ENCODE results near the gene U2AF1L4.
A peak's percentile ranks its signal among the peaks of the same experiment; 100 is the strongest.

The U2AF1L4 gene

DNA sequence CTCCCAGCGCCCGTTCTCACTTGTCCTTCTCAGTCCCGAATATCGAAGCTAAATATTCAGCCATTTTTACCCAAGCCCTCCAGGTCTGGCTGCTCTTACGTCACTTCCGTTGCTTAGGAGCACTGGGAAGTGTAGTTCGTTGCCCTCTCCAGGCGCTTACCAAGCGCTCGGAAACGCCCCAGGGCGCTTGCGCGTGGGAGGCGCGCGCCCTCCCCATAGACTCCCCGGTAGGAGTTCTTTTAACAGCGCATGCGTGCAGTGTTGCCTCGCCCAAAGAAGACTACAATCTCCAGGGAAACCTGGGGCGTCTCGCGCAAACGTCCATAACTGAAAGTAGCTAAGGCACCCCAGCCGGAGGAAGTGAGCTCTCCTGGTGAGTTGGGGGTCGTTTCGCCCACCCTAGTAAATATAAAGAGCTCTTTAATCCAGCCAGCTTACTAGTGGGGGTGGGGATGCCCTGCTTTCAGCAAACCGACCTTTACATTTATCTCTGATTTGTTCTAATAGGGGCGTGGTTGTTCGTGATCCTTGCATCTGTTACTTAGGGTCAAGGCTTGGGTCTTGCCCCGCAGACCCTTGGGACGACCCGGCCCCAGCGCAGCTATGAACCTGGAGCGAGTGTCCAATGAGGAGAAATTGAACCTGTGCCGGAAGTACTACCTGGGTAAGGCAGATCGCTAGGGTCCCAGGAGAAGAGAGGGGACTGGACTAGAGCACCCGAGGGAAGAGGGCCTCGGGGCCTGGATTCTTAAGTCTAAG, at the start of gene U2AF1L4, which contains the start of gene PSENEN:
TSS of gene U2AF1L4 (minus strand) at position 91 of the 759 bp plus-strand sequence. CDS start at position 64, 27 bp downstream.
TSS of gene PSENEN (plus strand) at position 324 of the 759 bp plus-strand sequence. CDS start at position 604, 280 bp downstream.
- DNase-seq: peak; percentile 89

DNA sequence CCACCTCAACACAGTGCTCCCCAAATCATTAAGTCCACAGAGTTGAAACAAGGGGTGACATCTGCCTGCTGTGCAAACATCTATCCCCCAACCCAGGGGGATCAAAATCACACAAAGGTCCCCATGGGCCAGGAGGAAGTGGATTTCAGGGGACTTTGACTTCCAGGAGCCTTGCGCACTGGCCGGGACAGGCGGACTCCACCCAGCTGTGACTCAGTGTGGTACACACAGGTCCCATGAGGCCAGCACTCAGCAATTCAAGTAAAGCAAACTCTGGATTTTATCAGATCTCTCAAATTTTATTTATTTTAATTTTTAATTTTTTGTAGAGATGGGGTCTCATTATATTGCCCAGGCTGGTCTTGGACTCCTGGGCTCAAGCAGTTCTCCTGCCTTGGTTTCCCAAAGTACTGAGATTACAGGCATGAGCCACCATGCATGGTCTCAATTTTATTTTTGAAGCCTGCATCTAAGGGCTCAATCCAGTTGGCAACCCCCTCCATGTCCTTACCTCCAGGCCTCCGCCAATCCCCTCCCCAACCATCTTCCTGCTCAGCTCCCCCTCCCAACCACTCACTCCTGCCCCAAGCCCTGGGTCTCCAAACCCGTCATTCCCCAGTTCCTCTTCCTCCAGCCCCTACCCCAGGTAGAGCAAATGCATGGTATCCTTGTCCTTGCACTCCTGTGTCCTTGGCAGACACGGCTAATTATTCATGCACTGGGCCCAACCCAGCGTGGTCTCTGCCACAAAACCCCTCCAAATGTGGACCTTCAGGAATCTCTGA, 48.4 kb upstream of the U2AF1L4 start:
- DNase-seq: no peak

- DNase-seq: no peak
These were observed 47.7 kb upstream of the U2AF1L4 start for GRCh38 chr19:35792888-35793287.

GRCh38 chr19:35792312-35792711, 47.1 kb upstream of the U2AF1L4 start:
- no peak for DNase-seq

DNA sequence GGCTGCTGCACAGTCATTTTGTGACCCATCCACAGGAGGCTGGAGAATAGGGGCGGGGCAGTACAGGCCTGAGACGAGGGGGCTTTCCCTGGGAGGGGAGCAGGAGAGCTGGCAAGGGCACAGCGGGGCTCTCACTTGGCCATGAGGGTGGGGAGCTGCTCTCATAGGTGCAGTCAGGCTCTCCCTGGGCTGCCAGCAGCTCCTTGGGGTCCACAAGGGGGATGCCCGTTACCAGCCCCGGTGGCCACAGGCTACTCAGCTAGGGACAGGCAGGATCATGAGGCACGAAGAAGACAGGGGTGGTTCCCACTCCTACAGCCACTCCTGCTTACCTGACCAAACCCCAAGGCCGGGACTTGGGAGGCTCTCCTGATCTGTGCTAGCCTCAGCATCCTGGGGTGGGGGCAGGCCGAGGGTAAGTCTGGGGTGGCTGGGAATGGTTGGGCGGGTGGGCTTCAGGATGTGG, 46.6 kb upstream of the U2AF1L4 start:
- no peak for DNase-seq

DNA sequence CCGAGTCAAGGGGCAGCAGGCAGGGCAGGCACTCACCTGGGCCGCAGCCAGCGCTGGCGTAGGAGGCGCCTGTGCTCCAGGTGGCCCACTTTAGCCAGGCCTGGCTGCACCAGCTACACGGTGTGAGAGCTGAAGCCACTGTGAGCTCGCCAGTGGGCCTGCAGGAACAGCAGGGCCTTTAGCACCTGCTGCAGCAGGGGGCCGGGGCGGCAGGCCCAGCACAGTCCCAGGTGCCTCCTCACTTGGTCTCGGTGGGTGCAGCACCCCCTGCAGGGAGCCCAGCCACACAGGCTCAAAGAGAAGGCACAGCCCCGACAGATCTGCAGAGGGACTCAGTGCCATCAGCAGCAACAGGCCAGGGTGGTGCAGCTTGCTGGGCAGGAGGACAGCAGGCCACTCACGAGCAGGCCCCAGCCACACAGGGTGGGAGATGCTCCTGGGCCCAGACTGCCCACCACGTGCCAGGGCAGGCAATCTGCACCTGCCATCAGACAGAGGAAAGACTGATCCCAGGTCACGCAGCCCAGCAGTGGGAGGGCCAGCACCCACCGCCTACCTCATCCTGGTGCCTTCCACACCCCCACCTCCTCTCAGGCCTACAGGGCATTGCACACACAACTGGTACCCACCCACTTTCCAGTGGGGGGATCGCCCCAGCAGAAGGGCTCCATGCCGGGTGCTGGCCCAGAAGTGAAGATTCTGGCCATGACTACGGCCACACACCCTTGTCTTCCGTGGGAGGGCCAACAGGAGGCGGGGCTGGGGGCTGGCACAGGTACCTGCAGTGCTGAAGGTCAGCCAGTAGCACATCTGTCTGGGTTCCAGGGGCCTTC, 46.0 kb upstream of the U2AF1L4 start:
- DNase-seq: no peak

- DNase-seq: no peak
These were observed 45.0 kb upstream of the U2AF1L4 start for GRCh38 chr19:35789978-35790944.

DNA sequence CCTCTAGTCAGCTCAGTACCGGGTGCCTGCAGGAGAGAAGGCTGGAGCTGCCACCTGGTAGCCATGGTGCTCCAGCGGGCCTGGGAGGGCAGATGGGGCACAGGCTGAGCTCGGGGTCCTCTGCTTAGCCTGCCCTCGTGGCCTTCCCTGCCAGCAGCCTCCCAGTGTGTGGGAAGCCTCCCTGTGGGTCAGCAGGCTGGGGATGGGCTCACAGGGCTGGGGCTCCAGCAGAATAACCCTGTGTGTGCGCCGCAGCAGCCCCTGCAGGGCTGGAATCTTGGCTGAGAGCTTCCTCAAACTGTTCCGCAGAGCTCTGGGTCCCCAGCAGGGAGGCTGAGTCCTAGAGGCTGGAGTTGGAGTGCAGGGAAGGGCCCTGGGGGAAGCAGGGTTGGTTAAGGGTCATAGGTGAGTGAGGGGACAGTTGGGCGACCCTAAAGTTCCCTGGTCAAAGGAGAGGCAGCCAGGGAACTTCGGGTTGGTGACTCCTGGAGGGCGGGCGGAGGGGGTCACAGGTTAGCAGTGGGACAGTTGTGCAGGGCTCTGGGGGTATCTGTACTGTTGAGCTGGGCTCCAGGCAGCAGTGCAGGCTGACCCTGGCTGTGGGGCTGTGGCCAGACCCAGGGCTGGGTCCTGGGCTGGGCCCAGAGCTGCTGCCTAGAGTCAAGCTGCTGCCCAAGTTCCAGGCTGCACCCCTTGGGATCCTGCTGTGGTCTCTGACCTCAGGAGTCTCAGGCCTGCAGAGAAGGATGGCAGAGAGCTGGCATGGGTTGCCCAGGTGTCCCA, 44.2 kb upstream of the U2AF1L4 start:
- DNase-seq: no peak

DNA sequence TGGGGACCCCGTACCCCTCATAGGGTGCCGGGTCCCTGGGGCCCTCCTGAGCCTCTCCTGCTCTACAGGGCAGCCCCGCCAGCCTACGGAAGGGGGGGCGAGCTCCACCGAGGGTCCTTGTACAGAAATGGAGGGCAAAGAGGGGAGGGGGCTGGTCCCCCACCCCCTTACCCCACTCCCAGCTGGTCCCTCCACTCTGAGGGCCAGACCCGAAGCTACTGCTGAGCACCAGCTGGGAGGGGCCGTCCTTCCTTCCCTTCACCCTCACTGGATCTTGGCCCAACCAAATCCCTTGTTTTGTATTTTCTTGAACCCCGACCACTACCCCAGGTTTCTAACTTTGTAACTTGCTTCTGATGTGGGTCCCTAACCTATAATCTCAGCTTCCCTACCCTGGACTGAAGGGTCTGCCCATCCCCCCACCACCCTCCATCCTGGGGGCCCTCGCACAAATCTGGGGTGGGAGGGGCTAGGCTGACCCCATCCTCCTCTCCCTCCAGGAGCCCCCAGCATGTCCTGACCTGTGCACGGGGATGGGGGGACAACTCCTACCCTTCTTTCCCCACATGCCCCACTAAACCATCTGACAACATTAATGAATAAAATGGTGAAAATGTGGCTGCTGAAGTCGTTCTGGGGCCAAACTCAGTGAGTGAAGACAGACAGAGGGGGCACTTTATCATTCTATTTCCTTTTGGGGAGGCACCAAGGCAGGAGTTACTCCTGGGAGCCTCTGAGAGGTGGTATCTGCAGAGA, 43.2 kb upstream of the U2AF1L4 start:
- DNase-seq: no peak

DNA sequence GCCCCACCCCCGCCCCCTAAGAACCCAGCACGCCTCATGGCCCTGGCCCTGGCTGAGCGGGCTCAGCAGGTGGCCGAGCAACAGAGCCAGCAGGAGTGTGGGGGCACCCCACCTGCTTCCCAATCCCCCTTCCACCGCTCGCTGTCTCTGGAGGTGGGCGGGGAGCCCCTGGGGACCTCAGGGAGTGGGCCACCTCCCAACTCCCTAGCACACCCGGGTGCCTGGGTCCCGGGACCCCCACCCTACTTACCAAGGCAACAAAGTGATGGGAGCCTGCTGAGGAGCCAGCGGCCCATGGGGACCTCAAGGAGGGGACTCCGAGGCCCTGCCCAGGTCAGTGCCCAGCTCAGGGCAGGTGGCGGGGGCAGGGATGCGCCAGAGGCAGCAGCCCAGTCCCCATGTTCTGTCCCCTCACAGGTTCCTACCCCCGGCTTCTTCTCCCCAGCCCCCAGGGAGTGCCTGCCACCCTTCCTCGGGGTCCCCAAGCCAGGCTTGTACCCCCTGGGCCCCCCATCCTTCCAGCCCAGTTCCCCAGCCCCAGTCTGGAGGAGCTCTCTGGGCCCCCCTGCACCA, 42.1 kb upstream of the U2AF1L4 start:
- DNase-seq: no peak

GRCh38 chr19:35786299-35787160, 41.3 kb upstream of the U2AF1L4 start:
- no peak for DNase-seq

- no peak for DNase-seq
These were observed 40.1 kb upstream of the U2AF1L4 start for GRCh38 chr19:35785339-35785627.

DNA sequence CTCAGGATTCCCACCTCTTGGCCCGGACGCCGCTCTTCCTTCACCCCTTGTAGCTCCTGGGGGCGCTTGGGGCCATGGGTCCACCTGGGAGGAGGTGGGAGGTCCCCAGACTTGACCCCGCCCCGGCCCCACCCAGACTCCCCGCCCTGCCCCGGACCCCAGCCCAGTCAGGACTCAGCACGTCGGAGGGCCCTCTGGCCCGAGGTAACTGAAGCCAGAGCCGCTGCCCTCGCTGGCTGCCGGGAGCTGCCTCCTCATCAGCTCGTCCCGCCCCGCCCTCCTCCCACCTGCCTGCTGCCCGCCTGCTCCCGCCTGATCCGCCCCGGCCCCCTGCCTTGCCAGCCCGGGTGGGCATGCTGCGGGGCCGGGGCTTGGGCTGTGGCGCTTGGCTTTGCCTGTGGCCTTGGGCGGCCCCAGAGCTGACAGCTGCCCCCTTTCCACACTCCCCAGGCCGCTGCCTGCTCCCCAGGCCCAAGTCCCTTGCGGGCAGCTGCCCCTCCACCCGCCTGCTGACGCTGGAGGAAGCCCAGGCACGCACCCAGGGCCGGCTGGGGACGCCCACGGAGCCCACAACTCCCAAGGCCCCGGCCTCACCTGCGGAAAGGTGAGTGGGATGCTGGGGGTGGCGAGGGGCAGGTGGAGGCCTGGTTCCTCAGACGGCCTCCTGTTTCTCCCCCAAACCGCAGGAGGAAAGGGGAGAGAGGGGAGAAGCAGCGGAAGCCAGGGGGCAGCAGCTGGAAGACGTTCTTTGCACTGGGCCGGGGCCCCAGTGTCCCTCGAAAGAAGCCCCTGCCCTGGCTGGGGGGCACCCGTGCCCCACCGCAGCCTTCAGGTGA, 39.5 kb upstream of the U2AF1L4 start:
- DNase-seq: no peak

DNA sequence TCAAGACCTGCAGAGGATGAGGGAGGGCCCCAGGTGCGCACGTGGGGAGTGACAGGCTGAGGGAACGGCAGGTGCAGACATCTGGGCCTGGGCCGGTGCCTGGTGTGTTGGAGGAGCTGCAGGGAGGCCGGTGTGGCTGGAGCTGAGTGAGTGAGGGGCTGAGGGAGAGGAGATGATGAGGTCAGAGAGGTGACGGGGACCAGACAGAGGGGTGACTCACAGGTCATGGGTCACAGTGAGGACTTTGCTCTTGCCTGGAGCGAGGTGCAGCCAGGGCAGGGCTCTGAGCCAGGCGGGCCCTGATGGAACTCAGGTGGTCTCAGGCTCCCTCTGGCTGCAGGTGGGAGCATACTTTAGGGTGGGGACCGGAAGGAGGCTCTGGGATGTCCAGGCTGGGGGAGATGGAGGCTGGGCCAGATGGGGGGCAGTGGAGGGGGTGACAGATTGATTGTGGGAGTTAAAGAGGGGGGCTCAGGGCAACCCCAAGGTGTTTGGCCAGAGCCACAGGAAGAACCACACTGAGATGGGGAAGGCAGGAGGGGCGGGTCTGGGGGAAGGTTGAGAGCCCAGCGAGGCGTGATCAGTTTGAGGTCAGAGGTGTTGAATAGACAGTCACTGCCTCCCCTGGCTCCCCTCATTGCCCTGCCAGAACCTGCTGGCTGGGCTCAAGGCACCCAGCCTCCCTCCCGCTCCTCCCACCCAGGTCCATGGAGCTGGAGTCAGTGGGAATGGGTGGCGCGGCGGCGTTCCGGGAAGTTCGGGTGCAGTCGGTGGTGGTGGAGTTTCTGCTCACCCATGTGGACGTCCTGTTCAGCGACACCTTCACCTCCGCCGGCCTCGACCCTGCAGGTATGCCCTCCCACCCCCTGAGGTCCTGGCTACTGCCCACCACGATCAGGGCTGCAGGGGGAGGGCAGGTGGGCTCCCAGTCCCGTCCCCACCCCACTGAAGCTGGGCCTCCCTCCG, 38.5 kb upstream of the U2AF1L4 start:
- DNase-seq: no peak

DNA sequence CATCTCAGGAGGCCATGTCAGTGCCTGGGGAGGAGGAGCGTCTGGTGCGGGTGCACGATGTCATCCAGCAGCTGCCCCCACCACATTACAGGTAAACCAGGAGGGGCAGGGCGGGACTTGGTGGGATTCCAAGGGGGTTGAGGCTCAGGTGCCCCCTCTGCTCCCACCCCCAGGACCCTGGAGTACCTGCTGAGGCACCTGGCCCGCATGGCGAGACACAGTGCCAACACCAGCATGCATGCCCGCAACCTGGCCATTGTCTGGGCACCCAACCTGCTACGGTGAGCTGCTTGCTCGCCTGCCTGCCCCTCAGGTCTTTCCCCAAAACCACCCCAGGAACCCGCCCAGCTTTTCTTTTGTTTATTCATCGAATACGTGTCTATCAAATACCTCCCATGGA, 37.4 kb upstream of the U2AF1L4 start:
- no peak for DNase-seq

DNA sequence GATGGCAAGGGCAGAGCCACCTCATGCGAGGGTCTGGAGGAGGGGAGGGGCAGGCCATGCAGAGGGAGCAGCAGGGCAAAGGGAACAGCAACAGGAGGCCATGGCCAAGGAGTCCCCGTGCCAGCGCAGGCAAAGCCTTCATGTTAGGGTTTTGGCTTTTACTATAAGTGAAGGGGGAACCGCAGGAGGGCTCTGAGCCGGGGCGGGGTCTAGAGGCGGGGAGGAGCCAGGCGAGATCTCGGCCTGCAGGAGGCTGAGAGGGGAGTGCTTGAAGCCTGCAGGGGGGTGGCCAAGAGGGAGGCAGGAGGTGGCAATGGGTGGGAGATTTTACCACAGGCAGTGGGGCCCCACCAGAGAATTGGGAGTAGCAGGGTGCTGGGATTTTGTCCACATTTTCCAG, 36.4 kb upstream of the U2AF1L4 start:
- no peak for DNase-seq

DNA sequence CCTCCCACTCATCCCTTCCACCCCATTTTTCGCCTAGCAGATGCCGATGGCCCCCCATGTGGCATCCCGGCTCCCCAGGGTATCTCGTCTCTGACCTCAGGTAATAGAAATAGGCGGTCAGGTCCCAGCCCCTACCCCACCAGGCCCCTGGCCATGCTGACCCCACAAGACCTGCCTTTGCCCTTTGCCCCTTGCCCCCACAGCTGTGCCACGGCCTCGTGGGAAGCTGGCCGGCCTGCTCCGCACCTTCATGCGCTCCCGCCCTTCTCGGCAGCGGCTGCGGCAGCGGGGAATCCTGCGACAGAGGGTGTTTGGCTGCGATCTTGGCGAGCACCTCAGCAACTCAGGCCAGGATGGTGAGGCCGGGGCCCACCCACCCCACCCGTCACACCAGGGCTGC, 35.5 kb upstream of the U2AF1L4 start:
- no peak for DNase-seq

Measured in GOT3 (cell line).